ELF-1 (cell line): ENCODE data around the gene WWP2.
"Not testable (repeated sequence)": the region's sequence is repeated elsewhere in the genome, so short reads cannot be mapped to it uniquely, and the experiment has no call there.

Source experiments
- DNase-seq: peaks from one replicate; pipeline ENCODE4 v3.0.0-alpha.2; 2016; ENCODE audit warnings: low read depth, low spot score

WWP2 gene

DNA sequence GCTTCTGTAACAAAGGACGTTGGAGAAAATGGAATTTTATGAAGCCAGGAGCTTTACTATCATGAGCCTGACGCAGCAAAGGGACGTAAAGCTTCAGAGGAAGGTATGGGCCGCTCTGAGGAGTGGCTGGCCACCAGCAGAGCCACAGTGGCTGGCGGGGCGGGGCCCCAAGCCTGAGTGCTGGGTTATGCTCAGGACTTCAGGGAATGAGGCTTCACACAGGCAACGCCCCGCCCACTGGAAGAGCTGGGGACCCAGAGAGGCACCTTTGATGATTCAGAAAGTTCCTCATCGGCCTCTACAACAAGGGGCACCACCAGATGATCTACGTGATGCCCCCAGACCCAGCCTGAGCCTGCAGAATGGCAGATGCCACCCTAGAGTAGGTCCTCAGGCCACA, 16.2 kb upstream of the WWP2 start:
- no peak for DNase-seq

DNA sequence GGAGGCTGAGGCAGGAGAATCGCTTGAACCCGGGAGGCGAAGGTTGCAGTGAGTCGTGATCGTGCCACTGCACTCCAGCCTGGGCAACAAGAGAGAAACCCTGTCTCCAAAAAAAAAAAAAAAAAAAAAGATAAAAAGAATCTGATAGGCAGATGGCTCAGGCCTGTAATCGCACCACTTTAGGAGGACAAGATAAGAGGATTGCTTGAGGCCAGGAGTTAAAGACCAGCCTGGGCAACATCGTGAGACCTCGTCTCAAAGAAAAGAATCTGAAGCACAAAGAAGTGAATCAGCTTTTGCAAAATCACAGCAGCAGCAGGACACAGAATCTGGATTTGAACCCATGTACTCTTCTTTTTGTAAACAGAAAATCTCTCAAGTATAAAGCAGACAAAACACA, 15.0 kb upstream of the WWP2 start:
- DNase-seq: peak; percentile 25

DNA sequence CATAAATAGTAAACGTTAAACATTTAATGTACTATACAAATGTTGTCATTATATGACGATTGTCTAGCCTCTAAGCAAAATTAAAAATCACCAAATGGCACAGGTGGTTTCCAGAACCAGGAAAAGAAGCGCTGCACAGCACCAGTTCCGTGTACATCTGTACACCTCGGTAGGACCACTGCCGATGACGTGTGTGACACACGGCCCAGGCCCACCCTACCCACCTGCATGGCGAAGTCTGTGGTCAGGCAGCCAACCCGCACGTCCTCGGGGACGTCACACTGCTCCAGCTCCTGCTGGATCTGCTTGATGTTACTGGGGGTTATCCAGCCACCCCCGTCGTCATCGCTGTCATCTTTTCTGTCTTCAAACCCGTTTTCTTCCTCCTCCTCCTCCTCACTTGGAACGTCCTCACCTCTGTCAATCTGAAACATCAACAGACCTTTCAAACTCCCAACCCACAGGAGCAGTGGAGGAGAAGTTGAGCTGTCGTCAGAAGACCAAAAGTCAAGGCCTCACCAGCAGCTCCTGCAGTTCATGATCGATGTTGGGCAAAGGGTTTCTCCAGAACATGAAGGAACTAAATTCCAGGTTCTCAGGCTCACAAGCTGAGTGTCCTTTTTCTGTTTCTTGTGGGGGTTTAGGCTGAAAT, 13.3 kb upstream of the WWP2 start:
- no peak for DNase-seq

DNA sequence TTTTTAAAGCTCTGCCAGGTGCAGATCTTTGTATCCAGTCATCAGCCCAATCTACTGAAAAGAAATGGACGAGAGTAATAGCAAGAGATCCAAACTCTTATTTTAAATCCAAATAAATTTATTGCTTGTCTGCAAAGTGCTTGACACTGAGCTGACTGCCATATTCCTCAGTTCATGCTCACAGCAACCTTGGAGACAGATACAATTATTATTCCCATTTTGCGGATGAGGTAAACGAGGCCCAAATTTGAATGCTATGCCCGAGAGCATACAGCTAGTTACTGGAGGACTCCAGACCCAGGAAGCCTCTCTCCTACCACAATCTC, 8.0 kb upstream of the WWP2 start:
- DNase-seq: no peak

DNA sequence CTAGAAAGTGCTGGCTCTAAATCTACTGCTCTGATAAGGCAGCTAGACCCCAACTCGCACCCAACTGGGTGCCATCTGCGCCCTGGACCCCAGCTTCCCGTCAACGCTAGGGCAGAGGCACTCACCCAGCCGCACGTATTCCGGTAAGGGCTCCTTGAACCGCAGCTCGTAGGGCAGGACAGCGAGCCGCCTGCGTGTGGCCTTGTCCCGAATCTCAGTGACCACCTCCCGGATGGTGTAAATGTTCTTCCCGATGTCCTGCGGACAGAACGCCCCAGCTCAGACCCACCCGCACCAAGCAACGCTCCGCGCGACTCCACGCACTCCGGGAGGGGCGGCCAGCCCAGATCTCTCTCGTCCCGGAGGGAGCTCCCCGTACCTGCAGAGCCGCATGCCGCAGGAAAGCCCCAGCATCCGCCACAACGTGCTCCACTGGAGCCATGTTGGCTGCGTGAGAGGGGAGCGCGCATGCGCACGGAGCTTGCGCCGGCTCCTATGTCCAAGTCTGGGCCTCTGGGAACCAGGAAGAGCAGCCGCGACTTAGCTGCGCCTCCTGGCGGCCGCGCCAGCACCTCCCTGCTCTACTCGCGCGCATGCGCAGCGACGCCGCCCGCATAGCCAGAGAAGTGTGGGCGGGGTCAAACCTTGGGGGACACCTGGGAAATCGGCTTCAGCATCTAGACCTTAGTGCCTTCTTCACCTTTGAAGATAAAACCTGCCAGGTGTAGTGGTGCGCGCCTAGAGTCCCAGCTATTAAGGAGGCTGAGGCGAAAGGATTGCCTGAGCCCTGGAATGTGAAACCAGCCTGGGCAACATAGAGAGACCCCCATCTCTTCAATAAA, 7.4 kb upstream of the WWP2 start, which contains the start of gene NOB1:
Gene NOB1, minus strand, starts transcription at position 458 of the 842 bp plus-strand sequence. Its CDS starts 16 bp downstream, at position 442.
- DNase-seq: peak; percentile 99

DNA sequence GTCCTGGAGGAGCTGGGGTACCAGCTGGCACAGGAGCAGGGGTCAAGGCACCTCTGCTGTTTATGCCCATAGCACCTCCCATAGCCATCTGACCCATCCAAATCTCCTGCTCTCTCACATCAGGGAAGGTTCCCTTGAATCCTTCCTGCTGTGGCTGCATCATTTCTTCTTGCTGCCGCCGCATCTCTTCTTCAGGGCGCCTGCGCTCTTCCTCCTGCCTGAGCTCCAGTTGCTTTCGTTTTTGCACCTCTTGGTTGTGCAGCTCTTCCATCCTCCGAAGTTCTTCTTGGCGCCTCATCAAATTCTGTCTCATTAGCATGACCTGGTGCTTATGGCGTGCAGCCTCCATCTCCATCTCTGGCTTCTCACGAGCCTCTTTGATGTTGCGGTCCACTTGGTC, 5.4 kb upstream of the WWP2 start:
- no peak for DNase-seq

DNA sequence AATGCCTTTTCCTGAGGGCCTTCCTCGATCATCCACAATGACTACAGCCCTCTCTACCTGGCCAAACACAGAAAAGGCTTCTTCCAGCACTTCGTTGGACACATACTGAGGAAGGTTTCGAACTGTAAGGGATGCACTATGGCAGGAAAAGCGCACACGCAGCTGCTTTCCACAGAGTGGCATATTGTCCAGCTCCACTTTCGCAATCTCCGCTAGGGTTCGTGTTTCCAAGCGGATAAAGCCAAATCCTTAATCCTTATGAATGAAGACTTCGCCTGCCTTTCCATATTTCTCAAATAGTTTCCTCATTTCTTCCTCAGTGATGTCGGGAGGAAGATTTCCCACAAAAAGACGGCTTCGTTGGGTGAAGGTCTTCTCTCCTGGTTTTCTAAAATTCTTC, 4.8 kb upstream of the WWP2 start:
- DNase-seq: not testable (repeated sequence)

DNA sequence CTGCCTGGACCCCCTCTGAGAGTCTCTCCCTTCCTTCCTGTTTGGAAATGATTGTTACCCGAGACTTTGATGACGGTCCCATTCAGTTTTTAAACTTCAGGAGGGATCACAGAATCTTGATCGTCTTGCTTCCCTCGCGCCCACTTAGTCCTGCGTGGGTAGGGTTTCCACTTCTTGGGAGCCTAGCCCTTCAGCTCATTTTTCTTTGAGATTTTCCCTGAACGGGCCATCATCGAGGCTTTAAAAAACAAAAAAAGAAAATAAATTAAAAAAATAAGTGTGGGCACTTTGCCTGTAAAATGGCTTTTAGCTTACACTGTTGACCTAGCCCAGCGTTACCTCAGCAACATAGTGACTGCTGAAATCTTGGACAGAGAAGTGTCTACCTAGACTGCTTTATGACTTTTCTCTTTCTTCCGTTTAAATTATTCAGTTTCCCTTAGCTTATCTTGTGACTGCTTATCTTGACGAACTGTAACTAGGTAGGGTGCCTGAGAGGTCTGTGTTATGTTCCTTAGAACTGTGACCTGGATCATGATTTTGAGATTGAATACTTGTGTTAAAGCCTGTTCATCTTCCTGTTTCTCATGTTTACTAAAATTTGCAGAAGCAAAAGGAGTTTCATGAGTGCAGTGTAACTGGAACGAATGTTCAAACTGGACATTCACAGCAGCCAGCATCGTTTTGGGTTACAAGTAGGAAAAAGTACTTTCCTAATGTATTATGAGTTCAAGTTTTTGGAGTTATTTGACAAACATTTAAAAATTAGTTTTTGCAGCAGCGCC, 874 bp downstream of the WWP2 start:
- no peak for DNase-seq

DNA sequence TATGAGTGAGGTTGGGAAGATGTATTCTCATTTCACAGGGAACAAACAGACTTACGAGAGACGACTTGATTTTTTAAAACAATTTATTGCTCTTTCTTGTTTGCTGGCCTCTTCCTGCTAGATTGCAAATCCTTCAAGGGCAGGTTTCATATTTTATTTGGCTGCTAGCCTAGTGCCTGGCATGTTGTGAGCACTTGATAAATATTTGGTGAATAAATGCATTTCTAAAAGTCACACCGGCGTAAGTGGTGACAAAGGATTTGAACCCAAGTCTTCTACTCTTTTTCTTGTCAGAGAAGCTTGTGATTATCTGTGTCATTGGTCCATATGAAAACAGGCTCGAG, 1.4 kb downstream of the WWP2 start:
- DNase-seq: no peak

DNA sequence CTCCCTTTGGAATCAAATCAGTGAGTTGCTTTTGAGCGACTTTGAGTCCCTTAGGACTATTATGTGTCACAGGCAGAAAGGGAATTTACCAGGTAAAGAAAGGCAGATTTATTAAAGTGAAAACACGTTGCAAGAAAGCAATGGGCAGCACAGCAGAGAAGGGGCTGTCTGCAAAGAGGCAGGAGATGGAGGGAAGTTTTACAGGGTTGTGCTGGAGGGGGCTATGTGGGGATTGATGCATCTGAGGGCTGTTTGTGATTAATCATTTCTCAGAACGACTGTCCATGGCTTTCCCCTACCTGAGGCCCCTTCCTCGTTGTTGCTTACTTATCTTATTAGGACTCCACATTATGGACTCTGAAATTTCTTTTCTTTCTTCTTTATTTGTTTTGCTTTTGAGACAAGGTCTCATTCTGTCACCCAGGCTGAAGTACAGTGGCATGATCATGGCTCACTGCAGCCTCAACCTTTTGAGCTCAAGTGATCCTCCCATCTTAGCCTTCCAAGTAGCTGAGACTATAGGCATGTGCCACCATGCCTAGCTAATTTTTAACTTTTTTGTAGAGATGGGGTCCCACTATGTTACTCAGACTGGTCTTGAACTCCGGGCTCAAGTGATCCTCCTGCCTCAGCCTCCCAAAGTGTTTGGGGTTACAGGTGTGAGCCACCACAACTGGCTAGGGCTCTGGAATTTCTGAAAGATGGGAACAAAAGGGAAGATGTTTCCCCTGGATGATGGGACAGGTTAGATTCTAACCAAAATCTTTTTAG, 5.5 kb downstream of the WWP2 start:
- DNase-seq: no peak

DNA sequence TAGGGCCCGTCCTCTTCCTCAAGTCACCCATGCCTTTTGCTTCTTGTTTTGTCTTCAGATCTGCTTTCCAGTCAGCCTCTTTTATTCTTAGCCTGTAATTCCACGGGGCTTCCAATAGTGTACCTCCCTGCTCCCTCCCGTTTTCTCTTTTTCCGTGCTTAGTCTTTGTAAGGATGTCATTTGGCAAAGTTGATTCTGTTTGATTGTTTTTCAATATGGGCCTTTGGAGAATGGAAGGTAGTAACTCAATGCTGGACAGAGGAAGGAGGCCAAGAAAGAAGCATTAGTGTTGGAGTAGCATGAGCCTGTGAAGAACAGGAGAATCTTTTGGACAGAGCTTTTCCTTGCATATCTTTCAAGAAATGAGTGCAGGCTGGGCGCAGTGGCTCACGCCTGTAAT, 6.5 kb downstream of the WWP2 start:
- no peak for DNase-seq

DNA sequence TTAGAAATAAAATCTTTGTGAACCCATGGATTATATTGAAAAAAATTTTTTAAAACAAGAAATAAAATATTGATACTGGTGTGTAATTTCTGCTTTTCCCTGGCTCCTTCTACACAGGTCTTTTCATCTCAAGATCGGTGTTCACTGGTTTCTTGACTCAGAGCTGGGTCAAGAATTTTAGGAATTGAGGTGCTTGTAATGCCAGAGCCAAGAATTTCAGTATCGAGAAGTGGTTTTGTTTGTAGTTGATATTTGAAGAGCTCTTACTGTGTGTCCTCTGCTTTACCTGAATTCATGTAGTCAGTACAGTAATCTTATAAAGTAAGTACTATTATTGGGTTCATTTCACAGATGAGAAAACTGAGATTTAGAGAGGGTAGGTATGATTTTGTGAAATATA, 7.3 kb downstream of the WWP2 start:
- DNase-seq: no peak

DNA sequence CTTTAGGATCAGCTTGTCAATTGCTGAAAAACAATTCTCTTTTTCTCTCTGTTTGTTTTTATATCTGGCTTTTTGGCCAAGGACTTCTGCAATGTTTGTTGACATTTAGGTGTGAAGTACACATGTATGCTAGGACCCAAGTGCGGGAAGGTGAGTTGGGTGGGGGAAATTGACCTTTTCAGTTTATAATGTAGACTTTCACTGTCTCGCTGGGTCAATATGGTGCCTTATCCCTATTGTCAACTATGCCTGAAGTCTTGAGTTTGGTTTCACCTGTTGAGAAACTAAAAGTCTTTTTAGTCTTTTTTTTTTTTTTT, 9.5 kb downstream of the WWP2 start:
- no peak for DNase-seq

DNA sequence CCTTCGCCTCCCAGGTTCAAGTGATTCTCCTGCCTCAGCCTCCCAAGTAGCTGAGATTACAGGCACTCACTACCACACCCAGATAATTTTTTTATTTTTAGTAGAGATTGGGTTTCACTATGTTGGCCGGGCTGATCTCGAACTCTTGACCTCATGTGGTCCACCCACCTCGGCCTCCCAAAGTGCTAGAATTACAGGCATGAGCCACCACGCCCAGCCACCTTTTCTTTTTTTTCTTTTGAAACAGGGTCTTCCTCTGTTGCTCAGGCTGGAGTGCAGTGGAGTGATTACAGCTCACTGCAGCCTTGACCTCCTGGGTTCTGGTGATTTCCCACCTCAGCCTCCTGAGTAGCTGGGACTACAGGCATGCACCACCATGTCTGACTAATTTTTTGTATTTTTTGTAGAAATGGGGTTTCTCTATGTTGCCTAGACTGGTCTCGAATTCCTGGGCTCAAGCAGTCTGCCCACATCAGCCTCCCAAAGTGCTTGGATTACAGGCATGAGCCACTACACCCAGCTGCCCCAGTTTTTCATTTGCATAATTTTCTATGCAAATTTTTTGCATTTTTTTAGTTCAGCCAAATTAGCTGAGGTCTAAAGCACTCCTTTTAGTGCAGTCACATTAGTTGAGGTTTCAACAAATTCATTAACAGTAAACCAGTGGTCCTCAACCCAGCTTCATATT, 11.3 kb downstream of the WWP2 start:
- no peak for DNase-seq

DNA sequence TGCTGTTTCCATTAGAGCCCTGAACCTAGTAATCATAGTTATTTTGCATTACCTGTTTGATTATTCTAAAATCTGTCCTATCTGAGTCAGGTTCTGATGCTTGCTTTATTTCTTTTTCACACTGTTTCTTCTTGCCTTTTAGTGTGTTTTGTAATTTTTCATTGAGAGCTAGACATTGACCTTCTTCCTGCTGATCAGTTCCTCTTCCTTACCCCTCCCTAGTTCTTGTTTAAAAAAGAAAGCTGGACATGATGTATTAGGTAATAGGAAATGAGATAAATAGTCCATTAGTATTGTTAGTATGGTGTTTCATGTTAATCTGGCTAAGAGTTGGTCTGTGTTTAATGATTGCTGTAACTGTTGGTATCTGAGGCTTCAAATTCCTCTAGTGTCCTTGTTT, 13.4 kb downstream of the WWP2 start:
- DNase-seq: no peak

DNA sequence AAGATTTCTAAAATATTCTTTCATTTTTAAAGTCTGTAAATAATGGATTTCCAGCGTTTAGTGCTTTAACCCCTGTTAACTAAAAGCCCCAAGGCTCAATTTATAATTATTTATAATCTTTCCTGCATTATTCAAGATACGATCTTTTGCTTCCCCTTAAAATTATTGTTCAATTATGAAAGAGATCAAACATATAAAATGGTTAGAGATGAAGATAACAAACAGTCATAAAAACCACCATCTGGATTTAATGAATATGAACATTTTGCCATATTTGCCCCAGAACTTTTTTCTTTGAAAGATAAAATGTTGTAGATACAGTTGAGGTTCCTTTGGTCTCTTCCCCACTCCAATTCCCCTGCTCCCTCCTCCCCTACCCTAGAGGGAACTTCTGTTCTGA, 17.6 kb downstream of the WWP2 start:
- no peak for DNase-seq

DNA sequence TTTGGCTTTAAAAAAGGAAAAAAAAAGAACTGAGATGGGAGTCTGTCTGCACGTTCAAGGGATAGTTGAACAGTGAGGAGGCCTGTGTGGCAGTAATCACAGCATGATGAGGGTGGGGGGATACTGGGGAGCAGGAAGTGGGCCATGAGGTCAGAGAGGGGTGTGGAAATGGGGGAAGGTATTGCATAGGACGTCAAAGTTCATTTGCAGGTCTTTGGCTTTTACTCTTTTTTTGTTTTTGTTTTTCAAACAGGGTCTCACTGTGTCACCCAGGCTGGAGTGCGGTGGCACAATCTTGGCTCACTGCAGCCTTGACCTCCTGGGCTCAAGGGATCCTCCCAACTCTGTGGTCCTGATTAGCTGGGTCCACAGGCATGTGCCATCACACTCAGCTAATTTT, 19.0 kb downstream of the WWP2 start:
- DNase-seq: no peak

DNA sequence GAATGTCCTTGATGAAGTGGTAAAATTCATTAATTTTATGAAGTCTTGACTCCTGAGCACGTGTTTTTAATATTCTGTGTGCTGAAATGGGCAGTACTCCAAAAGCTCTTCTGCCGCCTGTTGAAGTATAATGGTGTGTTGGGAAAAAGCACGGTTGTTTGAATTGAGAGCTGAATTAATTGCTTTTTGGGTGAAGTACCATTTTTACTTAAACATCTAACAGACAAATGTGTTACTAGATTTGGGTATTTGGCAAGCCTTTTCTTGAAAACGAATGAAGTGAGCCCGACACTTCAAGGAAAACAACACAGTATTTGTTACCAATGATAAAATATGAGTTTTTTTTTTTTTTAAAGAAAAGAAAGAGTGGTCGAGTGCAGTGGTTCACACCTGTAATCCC, 22.5 kb downstream of the WWP2 start:
- DNase-seq: no peak

DNA sequence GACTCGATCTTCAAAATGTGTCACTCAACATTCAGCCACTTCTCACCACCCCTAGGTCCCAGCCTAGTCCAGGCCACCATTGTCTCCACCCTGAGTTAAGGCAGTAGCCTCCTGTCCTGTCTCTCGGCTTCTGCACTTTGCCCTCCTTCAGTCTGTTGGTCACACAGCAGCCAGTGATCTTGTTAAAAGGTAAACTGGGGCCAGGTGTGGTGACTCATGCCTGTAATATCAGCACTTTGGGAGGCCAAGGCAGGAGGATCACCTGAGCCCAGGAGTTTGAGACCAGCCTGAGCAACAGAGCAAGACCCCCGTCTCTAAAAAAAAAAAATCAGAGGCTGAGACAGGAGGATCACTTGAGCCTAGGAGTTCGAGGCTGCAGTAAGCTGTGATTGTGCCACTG, 25.8 kb downstream of the WWP2 start:
- no peak for DNase-seq

DNA sequence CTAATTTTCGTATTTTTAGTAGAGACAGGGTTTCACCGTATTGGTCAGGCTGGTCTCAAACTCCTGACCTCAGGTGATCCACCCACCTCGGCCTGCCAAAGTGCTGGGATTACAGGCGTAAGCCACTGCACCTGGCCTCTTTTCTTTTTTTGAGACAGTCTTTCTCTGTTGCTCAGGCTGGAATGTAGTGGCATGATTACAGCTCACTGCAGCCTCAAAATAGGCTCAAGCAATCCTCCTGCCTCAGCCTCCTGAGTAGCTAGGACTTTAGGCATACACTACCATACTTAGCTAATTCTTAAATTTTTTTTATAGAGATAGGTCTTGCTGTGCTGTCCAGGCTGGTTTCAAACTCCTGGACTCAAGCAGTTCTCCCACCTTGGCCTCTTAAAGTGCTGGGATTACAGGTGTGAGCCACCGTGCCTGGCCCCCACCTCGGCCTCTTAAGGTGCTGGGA, 29.3 kb downstream of the WWP2 start:
- not testable (repeated sequence) for DNase-seq

DNA sequence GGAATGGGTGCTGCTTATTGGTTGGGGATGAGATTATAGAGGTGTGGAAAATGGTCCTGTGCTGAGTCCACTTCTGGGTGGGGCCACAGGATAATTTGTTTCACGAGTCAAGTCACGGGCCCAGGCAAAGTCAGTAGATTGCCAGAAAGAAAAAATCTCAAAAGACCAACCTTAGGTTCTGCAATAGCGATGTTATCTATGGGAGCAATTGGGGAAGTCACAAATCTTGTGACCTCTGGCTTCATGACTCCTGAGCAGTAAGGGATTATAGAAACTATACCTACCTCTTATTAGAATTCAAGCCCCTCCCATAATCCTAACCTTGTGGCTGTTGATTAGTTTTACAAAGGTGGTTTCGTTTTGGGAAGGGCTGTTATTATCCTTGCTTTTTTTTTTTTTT, 31.4 kb downstream of the WWP2 start:
- no peak for DNase-seq
